Measurements from ENCODE around the gene RETREG1.

RETREG1 gene

GRCh38 chr5:16568875-16569580 lies 47.8 kb downstream of the RETREG1 start:
- H2AFZ ChIP-seq (ENCODE audit: low read length), result no peak overlapping the region
- H3K27ac ChIP-seq (replicated peaks; ENCODE audit: low read length), result no peak overlapping the region
- no peak overlapping the region for H3K23ac ChIP-seq (ENCODE audit: low read depth, low read length, poor library complexity)
- no peak overlapping the region for H2AK5ac ChIP-seq (ENCODE audit: low read depth, low read length)
- H3K18ac ChIP-seq (ENCODE audit: low read length), result peak overlapping the region; percentile 22
- H4K91ac ChIP-seq (ENCODE audit: low read depth, low read length, poor library complexity), result no peak overlapping the region
- H3K4me2 ChIP-seq (ENCODE audit: insufficient read depth, low read length, poor library complexity, severe bottlenecking), result no peak overlapping the region
- H3K9me3 ChIP-seq (replicated peaks in 1 of 2; ENCODE audit: control insufficient read depth in 2 of 2, insufficient read depth in 1 of 2, low read depth in 1 of 2, low read length in 2 of 2), result no peaks in the 10 kb centered on the region
- H3K36me3 ChIP-seq (replicated peaks in 1 of 2; ENCODE audit: control insufficient read depth in 2 of 2, insufficient read depth in 2 of 2, low read length in 2 of 2), result no peaks in the 10 kb centered on the region
- H2BK12ac ChIP-seq (ENCODE audit: low read length), result no peak overlapping the region
- DNase-seq (ENCODE audit: low spot score), result no peak
- no peaks in the 10 kb centered on the region for H3K79me1 ChIP-seq (ENCODE audit: low read depth, low read length)
- H3K4me3 ChIP-seq (ENCODE audit: low read length in 2 of 2), result no peak overlapping the region
- no peak overlapping the region for H3K9ac ChIP-seq (ENCODE audit: low read depth, low read length, poor library complexity)
- no peak overlapping the region for H2BK15ac ChIP-seq (ENCODE audit: low read length)
- no CpG with 5 or more reads among the region's 16 CpGs for WGBS, 2 donors (ENCODE audit: extremely low coverage in 2 of 2, insufficient read length in 2 of 2, insufficient replicate concordance in 1 of 2)
- no peak overlapping the region for H2BK120ac ChIP-seq (ENCODE audit: low read depth, low read length)
- no peak overlapping the region for H4K8ac ChIP-seq (ENCODE audit: low read depth, low read length)
- no peaks in the 10 kb centered on the region for H3K4me1 ChIP-seq (ENCODE audit: control insufficient read depth in 2 of 2, insufficient read depth in 1 of 2, low read depth in 1 of 2, low read length in 2 of 2)
- H3K27me3 ChIP-seq (ENCODE audit: control insufficient read depth in 3 of 3, insufficient read depth in 3 of 3, low read depth in 1 of 3, low read length in 3 of 3), result peaks cover 0 to 4% (median 0%) of the 10 kb centered on the region in 3 experiments
- H2BK5ac ChIP-seq (ENCODE audit: low read length), result no peak overlapping the region
- H3K14ac ChIP-seq (ENCODE audit: low read length), result no peak overlapping the region
- no peak overlapping the region for H3K4ac ChIP-seq (ENCODE audit: low read length)

- H2BK5ac ChIP-seq (ENCODE audit: low read length), result no peak overlapping the region
- no peak overlapping the region for H2AK5ac ChIP-seq (ENCODE audit: low read depth, low read length)
- H3K27me3 ChIP-seq (ENCODE audit: control insufficient read depth in 3 of 3, insufficient read depth in 3 of 3, low read depth in 1 of 3, low read length in 3 of 3), result peaks cover 0 to 4% (median 0%) of the 10 kb centered on the region in 3 experiments
- H2BK12ac ChIP-seq (ENCODE audit: low read length), result no peak overlapping the region
- no peak overlapping the region for H3K9ac ChIP-seq (ENCODE audit: low read depth, low read length, poor library complexity)
- no peak overlapping the region for H2BK15ac ChIP-seq (ENCODE audit: low read length)
- H3K4me3 ChIP-seq (ENCODE audit: low read length in 2 of 2), result peak overlapping the region in 1 of 2 donors; percentile 14
- H3K23ac ChIP-seq (ENCODE audit: low read depth, low read length, poor library complexity), result no peak overlapping the region
- no peaks in the 10 kb centered on the region for H3K36me3 ChIP-seq (replicated peaks in 1 of 2; ENCODE audit: control insufficient read depth in 2 of 2, insufficient read depth in 2 of 2, low read length in 2 of 2)
- H3K4me1 ChIP-seq (ENCODE audit: control insufficient read depth in 2 of 2, insufficient read depth in 1 of 2, low read depth in 1 of 2, low read length in 2 of 2), result no peaks in the 10 kb centered on the region
- no peaks in the 10 kb centered on the region for H3K9me3 ChIP-seq (replicated peaks in 1 of 2; ENCODE audit: control insufficient read depth in 2 of 2, insufficient read depth in 1 of 2, low read depth in 1 of 2, low read length in 2 of 2)
- H2AFZ ChIP-seq (ENCODE audit: low read length), result no peak overlapping the region
- H3K27ac ChIP-seq (replicated peaks; ENCODE audit: low read length), result no peak overlapping the region
- no peak overlapping the region for H4K8ac ChIP-seq (ENCODE audit: low read depth, low read length)
- H2BK120ac ChIP-seq (ENCODE audit: low read depth, low read length), result no peak overlapping the region
- H4K91ac ChIP-seq (ENCODE audit: low read depth, low read length, poor library complexity), result no peak overlapping the region
- H3K4ac ChIP-seq (ENCODE audit: low read length), result no peak overlapping the region
- H3K4me2 ChIP-seq (ENCODE audit: insufficient read depth, low read length, poor library complexity, severe bottlenecking), result no peak overlapping the region
- no peak for DNase-seq (ENCODE audit: low spot score)
- H3K79me1 ChIP-seq (ENCODE audit: low read depth, low read length), result no peaks in the 10 kb centered on the region
- H3K14ac ChIP-seq (ENCODE audit: low read length), result no peak overlapping the region
- WGBS, 2 donors (ENCODE audit: extremely low coverage in 2 of 2, insufficient read length in 2 of 2, insufficient replicate concordance in 1 of 2), result no CpG with 5 or more reads among the region's 3 CpGs
- H3K18ac ChIP-seq (ENCODE audit: low read length), result no peak overlapping the region
These were observed 49.4 kb downstream of the RETREG1 start for GRCh38 chr5:16567365-16567764.

GRCh38 chr5:16565118-16565517 lies 51.7 kb downstream of the RETREG1 start:
- H4K8ac ChIP-seq (ENCODE audit: low read depth, low read length), result no peak overlapping the region
- no peaks in the 10 kb centered on the region for H3K36me3 ChIP-seq (replicated peaks in 1 of 2; ENCODE audit: control insufficient read depth in 2 of 2, insufficient read depth in 2 of 2, low read length in 2 of 2)
- no peak overlapping the region for H3K4me2 ChIP-seq (ENCODE audit: insufficient read depth, low read length, poor library complexity, severe bottlenecking)
- no peak overlapping the region for H2BK120ac ChIP-seq (ENCODE audit: low read depth, low read length)
- peaks cover 0 to 4% (median 0%) of the 10 kb centered on the region in 3 experiments for H3K27me3 ChIP-seq (ENCODE audit: control insufficient read depth in 3 of 3, insufficient read depth in 3 of 3, low read depth in 1 of 3, low read length in 3 of 3)
- H3K9me3 ChIP-seq (replicated peaks in 1 of 2; ENCODE audit: control insufficient read depth in 2 of 2, insufficient read depth in 1 of 2, low read depth in 1 of 2, low read length in 2 of 2), result no peaks in the 10 kb centered on the region
- no CpG with 5 or more reads among the region's 1 CpG for WGBS, 2 donors (ENCODE audit: extremely low coverage in 2 of 2, insufficient read length in 2 of 2, insufficient replicate concordance in 1 of 2)
- H3K4me1 ChIP-seq (ENCODE audit: control insufficient read depth in 2 of 2, insufficient read depth in 1 of 2, low read depth in 1 of 2, low read length in 2 of 2), result peaks cover 0 to 4% of the 10 kb centered on the region in 2 donors
- no peak overlapping the region for H2AK5ac ChIP-seq (ENCODE audit: low read depth, low read length)
- H3K9ac ChIP-seq (ENCODE audit: low read depth, low read length, poor library complexity), result no peak overlapping the region
- H2BK12ac ChIP-seq (ENCODE audit: low read length), result no peak overlapping the region
- no peaks in the 10 kb centered on the region for H3K79me1 ChIP-seq (ENCODE audit: low read depth, low read length)
- H2BK5ac ChIP-seq (ENCODE audit: low read length), result no peak overlapping the region
- no peak overlapping the region for H3K14ac ChIP-seq (ENCODE audit: low read length)
- DNase-seq (ENCODE audit: low spot score), result no peak
- no peak overlapping the region for H2AFZ ChIP-seq (ENCODE audit: low read length)
- H3K4me3 ChIP-seq (ENCODE audit: low read length in 2 of 2), result no peak overlapping the region
- no peak overlapping the region for H3K23ac ChIP-seq (ENCODE audit: low read depth, low read length, poor library complexity)
- H2BK15ac ChIP-seq (ENCODE audit: low read length), result no peak overlapping the region
- no peak overlapping the region for H4K91ac ChIP-seq (ENCODE audit: low read depth, low read length, poor library complexity)
- H3K27ac ChIP-seq (replicated peaks; ENCODE audit: low read length), result no peak overlapping the region
- H3K4ac ChIP-seq (ENCODE audit: low read length), result no peak overlapping the region
- H3K18ac ChIP-seq (ENCODE audit: low read length), result no peak overlapping the region

GRCh38 chr5:16564248-16564867 lies 52.4 kb downstream of the RETREG1 start:
- Histone ChIP-seq H2BK15ac (ENCODE audit: low read length) (no peak overlapping the region), H3K18ac (ENCODE audit: low read length) (peak overlapping the region; percentile 39), H3K14ac (ENCODE audit: low read length) (no peak overlapping the region), H3K4ac (ENCODE audit: low read length) (no peak overlapping the region), H3K79me1 (ENCODE audit: low read depth, low read length) (no peaks in the 10 kb centered on the region), H2AK5ac (ENCODE audit: low read depth, low read length) (no peak overlapping the region), H2BK12ac (ENCODE audit: low read length) (no peak overlapping the region), H3K27me3 (ENCODE audit: control insufficient read depth in 3 of 3, insufficient read depth in 3 of 3, low read depth in 1 of 3, low read length in 3 of 3) (peaks cover 0 to 5% (median 0%) of the 10 kb centered on the region in 3 experiments), H4K8ac (ENCODE audit: low read depth, low read length) (no peak overlapping the region), H3K27ac (replicated peaks; ENCODE audit: low read length) (no peak overlapping the region), H3K4me2 (ENCODE audit: insufficient read depth, low read length, poor library complexity, severe bottlenecking) (no peak overlapping the region), H2AFZ (ENCODE audit: low read length) (no peak overlapping the region), H2BK120ac (ENCODE audit: low read depth, low read length) (no peak overlapping the region), H3K9me3 (replicated peaks in 1 of 2; ENCODE audit: control insufficient read depth in 2 of 2, insufficient read depth in 1 of 2, low read depth in 1 of 2, low read length in 2 of 2) (no peaks in the 10 kb centered on the region), H2BK5ac (ENCODE audit: low read length) (no peak overlapping the region), H3K4me1 (ENCODE audit: control insufficient read depth in 2 of 2, insufficient read depth in 1 of 2, low read depth in 1 of 2, low read length in 2 of 2) (peaks cover 0 to 4% of the 10 kb centered on the region in 2 donors), H3K9ac (ENCODE audit: low read depth, low read length, poor library complexity) (no peak overlapping the region), H4K91ac (ENCODE audit: low read depth, low read length, poor library complexity) (no peak overlapping the region), H3K23ac (ENCODE audit: low read depth, low read length, poor library complexity) (no peak overlapping the region), H3K36me3 (replicated peaks in 1 of 2; ENCODE audit: control insufficient read depth in 2 of 2, insufficient read depth in 2 of 2, low read length in 2 of 2) (no peaks in the 10 kb centered on the region), H3K4me3 (ENCODE audit: low read length in 2 of 2) (no peak overlapping the region)
- DNase-seq (ENCODE audit: low spot score), result no peak
- WGBS, 2 donors (ENCODE audit: extremely low coverage in 2 of 2, insufficient read length in 2 of 2, insufficient replicate concordance in 1 of 2), result no CpG with 5 or more reads among the region's 5 CpGs
